HepG2 (cell line): ENCODE data around the gene ALPI. TPM values are rescaled to one million over a fixed set of nuclear protein-coding genes. Genes with fewer than 3 reads are reported as not detected.

Experiments used
- ATM ChIP-seq: fragments of 450-650 bp; IDR thresholded peaks from 2 replicates; pipeline ENCODE4 v1.7.1; 2017; ENCODE audit warnings: mild to moderate bottlenecking, borderline replicate concordance
- CENPT ChIP-seq: sonication (generic); formaldehyde crosslinking; IDR thresholded peaks from 2 replicates; pipeline ENCODE4 v1.8.0; 2022; ENCODE audit warnings: low read depth, mild to moderate bottlenecking, moderate library complexity, missing genetic modification reagents
- EZH2 ChIP-seq: conservative IDR thresholded peaks from 2 replicates; pipeline ENCODE4 v1.6.1; 2012; ENCODE audit warnings: mild to moderate bottlenecking, low read depth, low read length, moderate library complexity
- FOXJ3 ChIP-seq: sonication (generic); formaldehyde crosslinking; IDR thresholded peaks from 2 replicates; pipeline ENCODE4 v1.4.0; 2020; ENCODE audit warnings: missing genetic modification reagents, mild to moderate bottlenecking, borderline replicate concordance
- KAT8 ChIP-seq: IDR thresholded peaks from 2 replicates; pipeline ENCODE4 v1.6.1; 2016; ENCODE audit warnings: missing genetic modification reagents, missing compliant biosample characterization
- MXI1 ChIP-seq: IDR thresholded peaks from 3 replicates; pipeline ENCODE4 v1.6.1; 2012; ENCODE audit warnings: low read depth, low read length, inconsistent platforms, borderline replicate concordance
- NAIF1 ChIP-seq: sonication (generic); formaldehyde crosslinking; IDR thresholded peaks from 2 replicates; pipeline ENCODE4 v1.5.0; 2020; ENCODE audit warnings: mild to moderate bottlenecking, missing genetic modification reagents, borderline replicate concordance
- SP2 ChIP-seq: sonication (generic); formaldehyde crosslinking; IDR thresholded peaks from 2 replicates; pipeline ENCODE4 v1.5.1; 2020; ENCODE audit warnings: mild to moderate bottlenecking, missing genetic modification reagents
- TEAD2 ChIP-seq: sonication (generic); formaldehyde crosslinking; IDR thresholded peaks from 2 replicates; pipeline ENCODE4 v1.9.0; 2021; ENCODE audit warnings: missing genetic modification reagents
- ZBTB7B ChIP-seq: sonication (generic); formaldehyde crosslinking; IDR thresholded peaks from 2 replicates; pipeline ENCODE4 v1.4.0; 2020; ENCODE audit warnings: missing genetic modification reagents
- ZFX ChIP-seq: sonication (generic); formaldehyde crosslinking; IDR thresholded peaks from 2 replicates; pipeline ENCODE4 v1.4.0; 2020; ENCODE audit warnings: mild to moderate bottlenecking, low read depth, missing genetic modification reagents, moderate library complexity
- ZFY ChIP-seq: sonication (generic); formaldehyde crosslinking; IDR thresholded peaks from 2 replicates; pipeline ENCODE4 v1.4.0; 2020; ENCODE audit warnings: missing genetic modification reagents
- ZNF232 ChIP-seq: sonication (generic); formaldehyde crosslinking; IDR thresholded peaks from 2 replicates; pipeline ENCODE4 v1.4.0; 2020; ENCODE audit warnings: missing genetic modification reagents, borderline replicate concordance
- ZNF468 ChIP-seq: sonication (generic); formaldehyde crosslinking; IDR thresholded peaks from 2 replicates; pipeline ENCODE4 v1.8.0; 2022; ENCODE audit warnings: mild to moderate bottlenecking, moderate library complexity, missing genetic modification reagents
- ZNF749 ChIP-seq: sonication (generic); formaldehyde crosslinking; IDR thresholded peaks from 2 replicates; pipeline ENCODE4 v1.8.0; 2022; ENCODE audit warnings: mild to moderate bottlenecking, missing genetic modification reagents, moderate library complexity, borderline replicate concordance
- ZNF768 ChIP-seq: sonication (generic); formaldehyde crosslinking; IDR thresholded peaks from 2 replicates; pipeline ENCODE4 v1.4.0; 2020; ENCODE audit warnings: missing genetic modification reagents
- polyA plus RNA-seq, 8 experiments: library from polyadenylated mRNA; depleted of rRNA in 3 of 8; stranded (reverse) in 7 of 8; unstranded in 1 of 8; fragments of >200 nt; fragmentation: Illumina TruSeq in 4 of 8; extraction: Trizol in 4 of 8; gene quantifications; 2 replicates each; pipeline versions ENCODE4 v1.2.1 to v1.2.3, GENCODE V29; 2011 to 2016; ENCODE audit warnings: low read depth in 4 of 8, missing spikeins in 1 of 8, mixed read lengths in 1 of 8; ENCODE audit not compliant: insufficient read depth in 1 of 8
- total RNA-seq, 5 experiments: library from RNA; depleted of rRNA; stranded (reverse); fragments of >200 nt; fragmentation: Illumina TruSeq; extraction: Trizol; gene quantifications; 2 replicates each; pipeline ENCODE4 v1.2.3, GENCODE V29; 2016; ENCODE audit warnings: low read depth in 1 of 5
- TF ChIP-seq, protein P1 (sequence below): sonication (generic); formaldehyde crosslinking; IDR thresholded peaks from 2 replicates; pipeline ENCODE4 v1.4.0; 2020; ENCODE audit warnings: missing genetic modification reagents
- TF ChIP-seq, protein P2 (sequence below): sonication (generic); formaldehyde crosslinking; IDR thresholded peaks from 2 replicates; pipeline ENCODE4 v1.5.1; 2020; ENCODE audit warnings: mild to moderate bottlenecking, missing genetic modification reagents, moderate library complexity
- TF ChIP-seq, protein P3 (sequence below), 2 experiments: sonication (generic) in 1 of 2; formaldehyde crosslinking in 1 of 2; IDR thresholded peaks; 2 replicates each; pipeline versions ENCODE4 v1.4.0 to v1.6.1; 2018 to 2020; ENCODE audit warnings: missing genetic modification reagents in 2 of 2, borderline replicate concordance in 1 of 2, low read depth in 1 of 2, mild to moderate bottlenecking in 1 of 2, missing biosample characterization in 1 of 2

The ALPI gene
- total and polyA plus RNA-seq, 2 of the 13 experiments (the other 11 are each of a cell fraction or from before 2014, with no cell fraction given), result not detected

DNA sequence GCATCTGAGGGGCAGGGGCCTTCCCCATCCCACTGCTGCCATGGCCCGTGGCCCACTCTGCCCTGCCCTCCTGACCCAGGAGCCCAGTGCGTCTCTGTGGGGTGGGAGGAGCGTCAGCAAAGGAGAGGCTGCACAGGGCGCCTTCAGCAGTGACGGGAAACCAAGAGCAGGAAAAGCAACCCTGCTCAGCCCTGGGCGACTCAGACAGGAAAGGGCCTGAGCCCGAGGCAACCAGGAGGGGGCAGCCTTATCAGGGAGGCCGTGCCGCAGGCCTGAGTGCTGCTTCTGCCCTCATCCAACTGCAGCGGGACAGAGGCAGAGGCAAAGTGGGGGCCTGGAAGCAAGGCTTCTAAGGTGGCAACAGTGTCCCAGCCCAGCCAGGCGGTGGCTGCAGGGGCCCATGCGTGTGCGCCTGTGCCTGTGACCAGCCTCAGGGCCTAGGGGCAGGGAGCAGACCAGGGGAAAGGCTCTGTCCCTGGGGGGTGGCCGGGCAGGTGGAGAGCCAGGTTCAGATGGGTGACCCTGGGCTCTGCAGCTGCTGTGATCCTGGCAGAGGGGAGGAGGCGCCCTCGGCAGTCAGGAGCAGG is 23.3 kb upstream of the ALPI start (continued):
- TF ChIP-seq, protein P1, sequence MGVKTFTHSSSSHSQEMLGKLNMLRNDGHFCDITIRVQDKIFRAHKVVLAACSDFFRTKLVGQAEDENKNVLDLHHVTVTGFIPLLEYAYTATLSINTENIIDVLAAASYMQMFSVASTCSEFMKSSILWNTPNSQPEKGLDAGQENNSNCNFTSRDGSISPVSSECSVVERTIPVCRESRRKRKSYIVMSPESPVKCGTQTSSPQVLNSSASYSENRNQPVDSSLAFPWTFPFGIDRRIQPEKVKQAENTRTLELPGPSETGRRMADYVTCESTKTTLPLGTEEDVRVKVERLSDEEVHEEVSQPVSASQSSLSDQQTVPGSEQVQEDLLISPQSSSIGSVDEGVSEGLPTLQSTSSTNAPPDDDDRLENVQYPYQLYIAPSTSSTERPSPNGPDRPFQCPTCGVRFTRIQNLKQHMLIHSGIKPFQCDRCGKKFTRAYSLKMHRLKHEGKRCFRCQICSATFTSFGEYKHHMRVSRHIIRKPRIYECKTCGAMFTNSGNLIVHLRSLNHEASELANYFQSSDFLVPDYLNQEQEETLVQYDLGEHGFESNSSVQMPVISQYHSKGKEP (CRISPR knock-in tag), result no peak
- TF ChIP-seq ZNF768 (CRISPR knock-in tag), result peak; percentile 21; the same call in 1 of the 2 replicates
- TF ChIP-seq NAIF1 (CRISPR knock-in tag), result no peak
- no peak for TF ChIP-seq ATM
- 0 out of 2 replicates have a peak, but pooled peaks have one; percentile 34 for TF ChIP-seq ZNF749 (CRISPR knock-in tag)
- TF ChIP-seq MXI1, result no peak
- peak; percentile 30; the same call in 1 of the 2 replicates for TF ChIP-seq ZFX (CRISPR knock-in tag)
- 0 out of 2 replicates have a peak, but pooled peaks have one; percentile 67 for TF ChIP-seq ZNF468 (CRISPR knock-in tag)
- TF ChIP-seq SP2 (CRISPR knock-in tag), result no peak
- TF ChIP-seq EZH2, result 0 out of 2 replicates have a peak, but pooled peaks have one; percentile 45
- TF ChIP-seq KAT8 (CRISPR knock-in tag), result no peak
- TF ChIP-seq, protein P2, sequence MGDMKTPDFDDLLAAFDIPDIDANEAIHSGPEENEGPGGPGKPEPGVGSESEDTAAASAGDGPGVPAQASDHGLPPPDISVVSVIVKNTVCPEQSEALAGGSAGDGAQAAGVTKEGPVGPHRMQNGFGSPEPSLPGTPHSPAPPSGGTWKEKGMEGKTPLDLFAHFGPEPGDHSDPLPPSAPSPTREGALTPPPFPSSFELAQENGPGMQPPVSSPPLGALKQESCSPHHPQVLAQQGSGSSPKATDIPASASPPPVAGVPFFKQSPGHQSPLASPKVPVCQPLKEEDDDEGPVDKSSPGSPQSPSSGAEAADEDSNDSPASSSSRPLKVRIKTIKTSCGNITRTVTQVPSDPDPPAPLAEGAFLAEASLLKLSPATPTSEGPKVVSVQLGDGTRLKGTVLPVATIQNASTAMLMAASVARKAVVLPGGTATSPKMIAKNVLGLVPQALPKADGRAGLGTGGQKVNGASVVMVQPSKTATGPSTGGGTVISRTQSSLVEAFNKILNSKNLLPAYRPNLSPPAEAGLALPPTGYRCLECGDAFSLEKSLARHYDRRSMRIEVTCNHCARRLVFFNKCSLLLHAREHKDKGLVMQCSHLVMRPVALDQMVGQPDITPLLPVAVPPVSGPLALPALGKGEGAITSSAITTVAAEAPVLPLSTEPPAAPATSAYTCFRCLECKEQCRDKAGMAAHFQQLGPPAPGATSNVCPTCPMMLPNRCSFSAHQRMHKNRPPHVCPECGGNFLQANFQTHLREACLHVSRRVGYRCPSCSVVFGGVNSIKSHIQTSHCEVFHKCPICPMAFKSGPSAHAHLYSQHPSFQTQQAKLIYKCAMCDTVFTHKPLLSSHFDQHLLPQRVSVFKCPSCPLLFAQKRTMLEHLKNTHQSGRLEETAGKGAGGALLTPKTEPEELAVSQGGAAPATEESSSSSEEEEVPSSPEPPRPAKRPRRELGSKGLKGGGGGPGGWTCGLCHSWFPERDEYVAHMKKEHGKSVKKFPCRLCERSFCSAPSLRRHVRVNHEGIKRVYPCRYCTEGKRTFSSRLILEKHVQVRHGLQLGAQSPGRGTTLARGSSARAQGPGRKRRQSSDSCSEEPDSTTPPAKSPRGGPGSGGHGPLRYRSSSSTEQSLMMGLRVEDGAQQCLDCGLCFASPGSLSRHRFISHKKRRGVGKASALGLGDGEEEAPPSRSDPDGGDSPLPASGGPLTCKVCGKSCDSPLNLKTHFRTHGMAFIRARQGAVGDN (CRISPR knock-in tag), result peak; percentile 42; the same call in 1 of the 2 replicates
- TF ChIP-seq FOXJ3 (CRISPR knock-in tag), result no peak
- TF ChIP-seq ZFY, result peak; percentile 40; the same call in 1 of the 2 replicates
- no peak for TF ChIP-seq ZNF232 (CRISPR knock-in tag)
- TF ChIP-seq CENPT (CRISPR knock-in tag), result 0 out of 2 replicates have a peak, but pooled peaks have one; percentile 28
- no peak for TF ChIP-seq ZBTB7B (CRISPR knock-in tag)
- TF ChIP-seq TEAD2 (CRISPR knock-in tag), result no peak
- TF ChIP-seq, protein P3, sequence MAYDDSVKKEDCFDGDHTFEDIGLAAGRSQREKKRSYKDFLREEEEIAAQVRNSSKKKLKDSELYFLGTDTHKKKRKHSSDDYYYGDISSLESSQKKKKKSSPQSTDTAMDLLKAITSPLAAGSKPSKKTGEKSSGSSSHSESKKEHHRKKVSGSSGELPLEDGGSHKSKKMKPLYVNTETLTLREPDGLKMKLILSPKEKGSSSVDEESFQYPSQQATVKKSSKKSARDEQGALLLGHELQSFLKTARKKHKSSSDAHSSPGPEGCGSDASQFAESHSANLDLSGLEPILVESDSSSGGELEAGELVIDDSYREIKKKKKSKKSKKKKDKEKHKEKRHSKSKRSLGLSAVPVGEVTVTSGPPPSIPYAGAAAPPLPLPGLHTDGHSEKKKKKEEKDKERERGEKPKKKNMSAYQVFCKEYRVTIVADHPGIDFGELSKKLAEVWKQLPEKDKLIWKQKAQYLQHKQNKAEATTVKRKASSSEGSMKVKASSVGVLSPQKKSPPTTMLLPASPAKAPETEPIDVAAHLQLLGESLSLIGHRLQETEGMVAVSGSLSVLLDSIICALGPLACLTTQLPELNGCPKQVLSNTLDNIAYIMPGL (CRISPR knock-in tag; IDR thresholded peaks at IDR 0.05; ENCODE audit: borderline replicate concordance in 1 of 2, low read depth in 1 of 2), result 0 out of 4 replicates have a peak, but pooled peaks of 1 of the 2 experiments have one; percentile 30
